AML-193 (cell line): ENCODE data around the gene USHBP1.

Experiments used
- DNase-seq, 2 experiments: peaks; one replicate each; lab custom pipeline; 2025; lab: John Stamatoyannopoulos, UW

Gene USHBP1, protein sequence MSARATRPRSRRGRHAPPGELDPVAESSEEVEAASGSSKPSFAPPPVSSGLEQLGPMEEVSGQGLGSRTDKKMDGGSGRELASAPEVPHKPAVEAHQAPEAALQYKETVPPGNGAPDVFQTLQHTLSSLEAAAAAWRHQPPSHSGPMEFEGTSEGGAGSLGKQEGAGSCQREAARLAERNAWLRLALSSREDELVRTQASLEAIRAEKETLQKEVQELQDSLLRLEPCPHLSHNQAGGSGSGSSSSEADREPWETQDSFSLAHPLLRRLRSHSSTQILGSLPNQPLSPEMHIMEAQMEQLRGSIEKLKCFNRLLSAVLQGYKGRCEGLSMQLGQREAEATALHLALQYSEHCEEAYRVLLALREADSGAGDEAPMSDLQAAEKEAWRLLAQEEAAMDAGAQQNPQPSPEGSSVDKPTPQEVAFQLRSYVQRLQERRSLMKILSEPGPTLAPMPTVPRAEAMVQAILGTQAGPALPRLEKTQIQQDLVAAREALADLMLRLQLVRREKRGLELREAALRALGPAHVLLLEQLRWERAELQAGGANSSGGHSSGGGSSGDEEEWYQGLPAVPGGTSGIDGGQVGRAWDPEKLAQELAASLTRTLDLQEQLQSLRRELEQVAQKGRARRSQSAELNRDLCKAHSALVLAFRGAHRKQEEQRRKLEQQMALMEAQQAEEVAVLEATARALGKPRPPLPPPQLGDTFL

DNA sequence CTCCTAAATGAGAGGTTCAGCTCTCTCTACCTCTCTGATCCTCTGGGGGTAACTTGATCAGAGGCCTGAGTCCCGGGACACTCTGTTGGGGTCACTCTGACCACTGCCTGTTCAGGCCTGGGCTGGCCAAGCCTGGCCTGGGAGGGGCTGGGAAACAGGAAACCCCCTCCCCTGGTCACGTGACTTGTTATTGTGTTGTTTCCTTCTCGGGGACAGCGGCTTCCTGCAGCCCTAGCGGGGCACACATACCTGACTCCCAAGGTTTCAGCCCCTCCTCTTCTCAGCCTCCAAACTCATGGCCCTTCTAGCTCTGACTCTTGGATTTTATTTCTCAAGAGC lies at the start of gene USHBP1:
Gene USHBP1, minus strand, starts transcription at position 105 of the 339 bp plus-strand sequence. CDS start 446 bp downstream, outside the sequence.
- DNase-seq = no peak

DNA sequence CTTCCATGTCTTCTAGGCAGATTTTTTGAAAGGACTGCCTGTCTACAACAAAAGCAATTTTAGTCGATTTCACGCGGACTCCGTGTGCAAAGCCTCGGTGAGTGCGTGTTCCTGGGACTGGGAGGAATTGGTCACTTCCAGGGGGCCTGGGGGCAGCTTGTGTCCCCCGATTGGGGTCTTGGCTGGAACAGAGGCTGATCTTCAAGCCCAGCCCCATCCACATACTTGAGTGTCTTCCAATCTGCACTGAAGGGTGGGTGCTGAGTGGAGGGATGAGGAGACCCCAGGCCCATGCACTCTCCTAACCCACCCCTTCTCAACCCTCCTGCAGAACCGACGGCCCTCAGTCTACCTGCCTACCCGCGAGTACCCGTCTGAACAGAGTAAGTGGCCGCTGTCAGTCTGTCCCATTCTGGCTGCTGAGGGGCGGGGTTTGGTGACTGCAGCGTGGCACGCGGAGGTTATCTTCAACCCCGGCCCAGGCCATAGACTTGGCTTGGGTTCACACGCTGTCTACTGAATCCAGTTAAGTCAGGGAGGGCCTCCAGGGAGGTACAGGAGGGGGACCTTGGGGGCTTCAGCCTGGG lies 49.6 kb upstream of the USHBP1 start:
- no peak for DNase-seq

DNA sequence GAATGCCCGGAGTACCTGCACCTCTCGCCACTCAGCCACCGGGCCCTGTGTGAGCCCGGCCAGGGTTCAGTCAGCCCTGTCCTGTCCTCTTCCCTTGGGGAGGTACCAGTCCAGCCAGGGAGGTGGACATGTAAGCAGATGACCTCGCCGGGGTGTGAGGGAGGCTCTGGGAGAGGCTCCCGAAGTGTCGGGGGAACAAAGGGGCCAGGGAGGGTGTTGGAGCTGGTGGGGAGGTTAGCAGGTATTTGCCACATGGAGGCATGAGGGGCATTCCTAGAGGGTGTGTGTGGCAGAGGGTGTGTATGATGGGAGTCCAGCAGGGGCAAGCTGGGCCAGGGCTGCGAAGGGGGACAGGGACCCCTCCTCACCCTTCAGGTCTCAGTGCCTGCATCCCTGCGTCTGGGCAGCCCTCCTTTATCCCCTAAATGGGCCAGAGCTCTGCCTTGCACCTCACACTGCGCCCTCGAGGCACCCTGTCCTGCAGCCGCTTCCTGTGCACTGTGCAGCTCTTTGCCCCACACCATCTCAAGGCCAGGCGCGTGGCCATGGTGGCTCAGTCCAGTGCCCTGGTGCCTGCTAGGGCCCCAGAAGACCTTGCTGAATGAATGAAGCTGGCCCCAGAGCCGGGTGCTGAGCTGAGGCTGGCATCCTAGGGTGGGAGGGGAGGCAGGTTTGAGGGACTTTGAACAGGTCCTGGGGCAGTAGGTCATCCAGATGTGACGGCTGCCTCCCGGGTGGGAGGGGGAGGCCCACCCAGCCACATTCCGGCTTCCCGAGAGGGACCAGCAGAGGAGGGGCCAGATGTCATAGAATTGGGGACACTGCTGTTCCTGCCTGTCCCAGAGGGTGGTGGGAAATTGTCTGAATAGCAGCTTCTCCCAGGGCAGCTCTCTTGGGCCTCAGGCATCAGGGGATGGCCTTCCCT lies 47.9 kb upstream of the USHBP1 start:
- DNase-seq = no peak

GRCh38 chr19:17311455-17312188 lies 47.1 kb upstream of the USHBP1 start:
- DNase-seq = no peak

- DNase-seq = no peak
Measured at GRCh38 chr19:17309965-17310461, 45.5 kb upstream of the USHBP1 start.

- DNase-seq = peak; percentile 99
Measured at GRCh38 chr19:17309198-17309964, 44.8 kb upstream of the USHBP1 start, which contains the start of gene DDA1. Gene DDA1 (plus strand): TSS chr19:17309563. CDS start chr19:17309655, 92 bp downstream.

GRCh38 chr19:17307876-17308377 lies 43.4 kb upstream of the USHBP1 start:
- no peak for DNase-seq

DNA sequence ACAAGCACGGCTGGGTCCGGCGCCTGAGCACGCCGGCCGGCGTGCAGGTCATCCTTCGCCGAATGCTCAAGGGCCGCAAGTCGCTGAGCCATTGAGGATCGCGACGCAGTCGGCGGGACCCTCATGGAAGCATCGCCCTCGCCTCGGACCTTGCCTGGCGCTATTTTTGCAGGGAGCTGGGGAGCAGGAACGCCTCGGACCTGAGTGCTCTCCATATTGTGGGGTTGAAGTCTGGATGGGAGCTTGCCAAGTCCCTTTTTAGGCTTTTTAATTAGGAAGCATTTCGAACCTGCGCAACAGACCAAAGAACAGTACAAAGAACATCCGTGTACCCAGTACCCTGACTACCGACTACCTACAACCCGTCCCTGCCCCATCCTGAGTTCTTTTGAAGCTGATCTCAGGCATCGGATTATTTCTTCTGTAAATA lies 41.8 kb upstream of the USHBP1 start:
- DNase-seq = no peak

GRCh38 chr19:17305517-17306284 lies 41.2 kb upstream of the USHBP1 start, which contains the start of gene MRPL34:
Gene MRPL34 (plus strand): TSS chr19:17305872. CDS start chr19:17305893, 21 bp downstream.
- DNase-seq = peak; percentile 99 to 100

DNA sequence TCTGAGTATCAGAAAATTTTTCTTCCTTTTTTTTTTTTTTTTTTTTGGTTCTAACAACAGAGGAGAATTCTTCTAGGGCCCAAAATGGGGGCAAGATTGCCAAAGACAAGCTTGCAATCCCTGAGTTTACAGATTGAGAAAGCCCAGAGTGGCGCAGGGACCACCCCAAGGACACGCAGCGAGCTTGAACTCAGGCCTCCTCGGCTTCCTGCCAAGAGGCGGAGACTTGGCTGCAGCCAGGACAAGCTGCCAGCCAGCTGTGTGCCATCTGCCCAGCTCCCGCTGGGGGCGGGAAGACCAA lies 40.6 kb upstream of the USHBP1 start:
- DNase-seq = no peak

DNA sequence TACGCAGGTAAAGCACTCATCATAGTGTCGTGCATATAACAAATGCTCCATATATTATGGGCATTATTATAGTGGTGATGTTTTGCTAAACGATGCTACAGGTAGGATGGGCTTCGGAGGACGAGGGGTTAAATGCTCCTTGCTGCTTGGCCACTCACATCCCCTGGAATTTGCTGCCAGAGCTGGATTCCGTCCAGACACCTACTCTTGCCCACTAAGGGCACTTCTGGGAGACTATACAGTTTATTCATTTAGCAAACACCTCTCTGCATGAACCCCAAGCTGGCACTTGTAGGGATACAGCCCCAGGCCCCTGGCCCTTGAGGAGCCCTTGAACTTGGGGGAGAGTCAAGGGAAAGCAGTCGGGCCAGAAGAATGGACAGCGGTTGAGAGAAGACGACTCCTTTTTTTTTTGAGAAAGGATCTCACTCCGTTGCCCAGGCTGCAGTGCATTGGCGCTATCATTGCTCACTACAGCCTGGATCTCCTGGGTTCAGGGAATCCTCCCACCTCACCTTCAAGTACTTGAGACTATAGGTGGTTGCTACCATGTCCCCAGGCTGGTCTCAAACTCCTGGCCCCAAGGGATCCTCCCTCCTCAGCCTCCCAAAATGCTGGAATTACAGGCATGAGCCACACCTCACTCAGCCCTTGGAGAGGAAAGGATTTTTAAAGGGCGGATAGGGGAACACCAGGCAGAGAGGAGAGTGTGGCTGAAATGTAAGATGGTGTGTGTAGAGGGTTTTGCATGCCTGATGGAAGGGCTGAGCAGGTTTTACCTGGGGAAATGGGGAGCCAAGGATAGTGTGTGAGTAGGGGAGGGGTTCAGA lies 40.1 kb upstream of the USHBP1 start:
- no peak for DNase-seq

DNA sequence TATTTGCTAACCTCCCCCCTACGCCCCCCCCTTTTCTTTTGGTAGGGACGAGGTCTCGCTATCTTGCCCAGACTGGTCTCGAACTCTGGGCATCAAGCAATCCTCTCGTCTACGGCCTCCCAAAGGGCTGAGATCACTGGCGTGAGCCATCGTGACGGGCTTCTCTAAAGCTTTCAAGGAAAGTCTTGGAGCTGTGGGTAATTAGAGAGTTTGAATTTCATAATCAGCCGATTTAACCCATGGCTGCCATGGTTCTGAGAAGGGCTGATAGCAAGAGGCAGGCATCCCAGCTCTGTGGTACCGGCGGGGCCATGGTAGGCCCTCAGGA lies 39.4 kb upstream of the USHBP1 start:
- no peak for DNase-seq

DNA sequence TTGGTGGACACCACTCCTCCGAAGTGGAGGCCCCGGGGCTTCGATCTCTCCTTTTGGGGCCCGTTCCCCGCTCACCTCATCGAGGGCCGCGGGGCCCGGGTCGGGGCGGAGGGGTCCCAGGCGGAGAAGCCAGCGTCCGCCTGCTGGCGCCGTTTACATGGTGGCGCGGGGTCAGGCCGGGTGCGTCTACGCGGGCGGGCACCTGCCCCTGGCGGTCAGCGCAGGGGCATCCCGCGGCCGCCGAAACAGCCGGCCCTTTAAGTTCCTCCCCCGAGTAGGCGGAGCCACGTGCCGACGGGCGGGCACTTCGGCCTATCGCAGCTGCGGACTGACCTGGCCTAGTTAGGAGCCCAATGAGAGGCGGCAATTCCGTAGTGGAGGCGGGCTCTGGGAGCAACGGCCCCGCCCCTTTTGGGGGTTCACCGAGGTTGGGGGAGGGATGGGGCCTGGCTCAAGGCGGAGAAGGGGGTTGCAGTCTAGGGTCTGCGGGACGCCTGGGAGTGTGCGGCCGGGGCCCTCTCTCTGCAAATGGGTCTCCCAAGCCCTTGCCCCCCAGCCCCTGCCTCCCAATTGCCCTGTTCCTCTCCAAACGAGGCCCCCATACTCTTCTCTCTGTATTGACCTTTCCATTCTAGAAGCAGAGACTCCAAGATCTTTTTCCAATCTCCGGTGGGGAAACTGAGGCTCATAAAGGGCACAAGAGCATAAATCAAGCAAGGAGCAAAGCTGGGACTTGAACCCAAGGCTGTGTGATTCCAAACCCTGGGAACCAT lies 38.8 kb upstream of the USHBP1 start, which contains the start of gene ABHD8:
Gene ABHD8, minus strand, starts transcription at position 259 of the 773 bp plus-strand sequence. CDS start 1,809 bp downstream, outside the sequence.
- peak; percentile 80 to 85 for DNase-seq

DNA sequence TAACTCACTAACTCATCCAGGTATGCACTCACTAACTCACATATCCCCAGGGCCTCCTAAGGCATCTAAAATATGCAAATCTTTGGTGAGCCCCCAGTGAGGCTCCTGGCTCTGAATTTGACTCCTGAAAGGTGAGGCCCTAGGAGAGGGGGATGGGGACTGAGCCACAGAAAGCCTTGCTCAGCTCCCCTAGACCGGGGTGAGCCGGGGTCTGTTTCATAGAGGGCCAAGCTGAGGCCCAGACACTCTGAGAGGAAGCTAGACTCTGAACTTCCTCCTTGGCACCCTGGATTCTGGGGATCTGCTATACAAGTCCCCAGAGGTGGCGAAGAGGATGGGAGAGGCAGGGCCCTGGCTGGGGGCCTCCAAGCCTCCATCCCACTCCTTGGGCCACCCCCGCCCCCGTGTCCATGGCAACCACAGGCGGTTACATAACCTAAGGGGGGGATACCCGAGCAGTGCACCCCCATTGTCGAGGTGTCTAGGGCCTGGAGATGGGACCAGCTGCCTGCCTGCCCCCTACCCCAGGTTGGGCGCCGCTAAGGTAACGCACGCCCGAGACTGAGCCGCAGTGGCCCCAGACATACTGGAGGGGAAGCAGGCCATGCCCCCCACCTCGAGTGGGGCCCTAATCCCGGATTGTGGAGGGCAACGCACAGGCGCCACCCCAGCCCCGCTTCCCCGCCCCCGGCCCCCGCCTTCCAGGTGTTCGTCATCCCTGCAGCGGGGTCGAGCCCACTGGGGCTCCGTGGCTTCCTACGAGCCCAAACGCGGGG lies 38.0 kb upstream of the USHBP1 start:
- DNase-seq = peak; percentile 27 to 40

DNA sequence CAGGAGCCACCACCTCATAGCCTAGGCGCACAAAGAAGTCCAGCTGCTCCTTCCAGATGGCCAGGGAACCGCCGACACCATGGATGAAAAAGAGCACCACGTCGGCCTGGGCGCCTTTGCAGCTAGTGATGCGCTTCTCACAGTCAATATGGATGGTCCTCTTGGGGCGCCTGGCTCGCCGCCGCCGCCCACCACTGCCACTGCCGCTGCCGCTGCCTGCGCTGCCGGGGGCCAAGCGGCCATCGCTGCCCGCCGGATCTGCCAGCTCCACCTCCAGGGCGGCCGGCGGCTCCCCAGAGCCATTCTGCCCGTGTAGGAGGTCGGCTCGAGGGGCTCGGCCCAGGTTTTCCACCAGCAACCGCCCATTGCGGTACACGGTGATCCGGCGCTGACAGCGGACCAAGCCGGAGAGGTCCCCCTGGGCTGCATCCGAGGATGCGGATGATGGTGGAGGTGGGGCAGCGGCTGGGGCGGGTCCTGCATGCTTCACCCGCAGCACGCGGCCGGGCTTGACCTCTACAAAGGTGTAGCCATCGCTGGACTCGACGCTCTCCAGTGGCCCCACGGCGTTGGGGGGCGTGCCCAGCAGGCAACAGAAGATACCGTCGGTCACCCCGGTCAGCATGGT lies 36.6 kb upstream of the USHBP1 start:
- no peak for DNase-seq

- DNase-seq = no peak
Measured at GRCh38 chr19:17296976-17297375, 32.4 kb upstream of the USHBP1 start.
